Fibroblast of skin of scalp (primary cell): ENCODE results near the gene ZNF792.
"Not testable (repeated sequence)": the region's sequence is repeated elsewhere in the genome, so short reads cannot be mapped to it uniquely, and the experiment has no call there.

Source experiments
- DNase-seq: peaks from one replicate; pipeline ENCODE4 v3.0.0-alpha.2; 2013

The ZNF792 gene

DNA sequence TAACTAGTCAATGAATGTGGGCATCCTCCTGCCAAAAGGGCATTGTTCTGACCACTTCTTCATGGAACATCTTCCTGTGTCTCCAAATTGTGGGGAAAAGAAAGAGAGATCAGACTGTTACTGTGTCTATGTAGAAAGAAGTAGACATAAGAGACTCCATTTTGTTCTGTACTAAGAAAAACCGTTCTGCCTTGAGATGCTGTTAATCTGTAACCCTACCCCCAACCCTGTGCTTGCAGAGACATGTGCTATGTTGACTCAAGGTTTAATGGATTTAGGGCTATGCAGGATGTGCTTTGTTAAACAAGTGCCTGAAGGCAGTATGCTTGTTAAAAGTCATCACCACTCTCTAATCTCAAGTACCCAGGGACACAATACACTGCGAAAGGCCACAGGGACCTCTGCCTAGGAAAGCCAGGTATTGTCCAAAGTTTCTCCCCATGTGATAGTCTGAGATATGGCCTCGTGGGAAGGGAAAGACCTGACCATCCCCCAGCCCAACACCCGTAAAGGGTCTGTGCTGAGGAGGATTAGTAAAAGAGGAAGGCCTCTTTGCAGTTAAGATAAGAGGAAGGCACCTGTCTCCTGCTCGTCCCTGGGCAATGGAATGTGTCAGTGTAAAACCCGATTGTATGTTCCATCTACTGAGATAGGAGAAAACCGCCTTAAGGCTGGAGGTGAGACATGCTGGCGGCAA lies 43.8 kb downstream of the ZNF792 start:
- DNase-seq: not testable (repeated sequence)

- no peak for DNase-seq
Measured at GRCh38 chr19:34918190-34918589, 45.8 kb downstream of the ZNF792 start.

GRCh38 chr19:34917144-34917543 lies 46.9 kb downstream of the ZNF792 start:
- not testable (repeated sequence) for DNase-seq

DNA sequence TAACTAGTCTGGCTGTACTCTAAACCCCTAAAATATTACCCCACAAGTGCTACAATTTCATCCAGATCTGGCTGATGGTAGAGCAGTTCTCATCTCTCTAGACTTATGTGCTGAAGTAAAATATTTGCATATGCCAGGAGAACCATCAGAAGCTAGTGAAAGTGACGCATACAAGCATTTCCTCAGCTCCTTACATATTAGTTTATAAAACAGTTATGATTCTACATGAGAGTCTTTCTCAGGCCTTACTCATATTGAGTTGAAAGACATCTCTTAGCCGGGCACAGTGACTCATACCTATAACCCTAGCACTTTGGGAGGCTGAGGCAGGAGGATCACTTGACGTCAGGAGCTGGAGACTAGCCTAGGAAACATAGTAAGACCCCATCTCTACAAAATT lies 53.3 kb downstream of the ZNF792 start:
- DNase-seq: no peak
